ENCODE measurements around the gene PDE11A.

The PDE11A gene

GRCh38 chr2:177592397-177592796, 480.2 kb downstream of the PDE11A start:
- DNase-seq: no peak

GRCh38 chr2:177589186-177589585, 483.4 kb downstream of the PDE11A start:
- DNase-seq: no peak

- no peak for DNase-seq
Measured at GRCh38 chr2:177588671-177589070, 483.9 kb downstream of the PDE11A start.

GRCh38 chr2:177587371-177587770, 485.2 kb downstream of the PDE11A start:
- no peak for DNase-seq

- no peak for DNase-seq
Measured at GRCh38 chr2:177586154-177586553, 486.4 kb downstream of the PDE11A start.

- no peak for DNase-seq
Measured at GRCh38 chr2:177585234-177585863, 487.2 kb downstream of the PDE11A start.

DNA sequence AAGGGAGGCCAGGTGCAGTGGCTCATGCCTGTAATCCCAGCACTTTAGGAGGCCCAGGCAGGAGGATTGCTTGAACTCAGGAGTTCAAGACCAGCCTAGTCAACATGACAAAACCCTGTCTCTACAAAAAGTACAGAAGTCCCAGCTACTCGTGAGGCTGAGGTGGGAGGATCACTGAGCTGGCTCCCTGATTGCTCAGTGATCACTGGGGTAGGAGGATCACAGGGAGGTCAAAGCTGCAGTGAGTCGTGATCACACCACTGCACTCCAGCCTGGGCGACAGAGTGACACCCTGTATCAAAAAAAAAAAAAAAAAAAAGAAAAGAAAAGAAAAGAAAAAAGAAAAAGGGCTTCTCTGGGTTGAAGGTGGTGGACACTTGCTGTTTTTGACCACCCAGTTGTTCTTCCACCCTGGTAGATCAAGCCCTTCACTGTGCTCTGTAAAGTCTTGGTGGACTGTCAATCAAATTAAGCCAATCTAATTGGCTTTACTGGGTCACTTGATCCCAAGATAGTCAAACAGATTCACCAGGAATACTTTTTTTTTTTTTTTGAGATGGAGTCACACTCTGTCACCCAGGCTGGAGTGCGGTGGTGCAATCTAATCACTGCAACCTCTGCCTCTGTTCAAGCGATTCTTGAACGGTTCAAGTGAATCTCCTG, 488.4 kb downstream of the PDE11A start:
- peak; percentile 46 to 59 (median 50) for DNase-seq

DNA sequence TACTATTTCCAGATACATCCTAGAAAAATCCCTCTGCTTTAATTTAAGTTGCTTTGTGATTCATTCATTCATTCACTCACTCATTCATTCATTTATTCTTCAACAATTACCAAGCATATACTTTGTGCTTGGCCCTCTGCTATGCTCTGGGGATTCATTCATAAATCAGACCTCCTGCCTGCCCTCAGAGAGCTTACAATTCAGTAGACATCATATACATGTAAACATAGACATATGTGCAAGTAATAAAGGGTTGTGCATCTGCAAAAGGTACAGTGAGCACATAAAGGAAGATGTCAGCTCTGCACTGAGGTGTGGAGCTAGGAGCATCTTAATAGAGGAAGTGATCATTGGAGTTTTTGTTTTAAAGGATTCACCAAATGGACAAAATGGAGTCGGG, 490.6 kb downstream of the PDE11A start:
- no peak for DNase-seq

- DNase-seq: no peak
Measured at GRCh38 chr2:177579486-177580036, 493.0 kb downstream of the PDE11A start.

DNA sequence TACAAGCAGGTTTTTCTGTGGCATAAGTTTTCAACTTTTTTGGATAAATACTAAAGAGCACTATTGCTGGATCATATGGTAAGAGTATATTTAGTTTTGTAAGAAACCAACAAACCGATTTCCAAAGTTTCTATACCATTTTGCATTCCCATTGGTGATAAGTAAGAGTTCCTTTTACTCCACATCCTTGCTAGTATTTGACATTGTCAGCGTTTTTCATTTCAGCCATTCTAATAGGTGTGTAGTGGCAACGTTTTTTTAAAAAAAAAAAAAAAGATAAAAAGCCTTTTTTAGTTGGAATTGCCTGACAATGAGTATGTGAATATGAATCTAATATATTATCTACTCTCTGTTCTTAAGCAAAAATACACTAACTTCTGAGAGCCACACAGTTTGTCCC, 494.1 kb downstream of the PDE11A start:
- no peak for DNase-seq

GRCh38 chr2:177577075-177577474, 495.5 kb downstream of the PDE11A start:
- no peak for DNase-seq

DNA sequence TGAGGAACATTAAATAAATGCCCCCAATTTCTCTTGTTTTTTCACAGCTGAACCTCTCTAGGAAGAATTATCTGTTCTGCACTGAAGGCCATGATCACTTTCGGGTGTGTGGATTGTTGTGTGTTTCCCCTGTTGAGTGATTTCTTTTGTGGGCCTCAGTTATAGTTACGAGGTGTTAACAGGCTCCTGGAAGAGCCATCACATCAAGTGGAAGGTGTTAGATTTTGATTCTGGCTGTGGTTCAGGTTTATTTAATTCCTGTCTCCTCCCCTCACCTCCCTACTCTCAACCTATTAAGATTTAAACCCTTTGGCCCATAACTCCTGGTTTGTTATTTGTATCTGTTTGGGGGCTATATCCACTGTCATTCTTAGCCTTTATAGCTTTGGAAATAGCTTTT, 497.2 kb downstream of the PDE11A start:
- DNase-seq: no peak

GRCh38 chr2:177574356-177574755, 498.2 kb downstream of the PDE11A start:
- no peak for DNase-seq
